22Rv1 (cell line): ENCODE results near the gene CYP27C1.

Experiments used
- CTCF ChIP-seq: fragments of 450-650 bp; IDR thresholded peaks from 2 replicates; pipeline ENCODE4 v1.5.1; 2017; ENCODE audit warnings: mild to moderate bottlenecking
- ZFX ChIP-seq: fragments of 450-650 bp; IDR thresholded peaks from 2 replicates; pipeline ENCODE4 v1.6.1; 2017; ENCODE audit warnings: antibody characterized with exemption, borderline replicate concordance

- TF ChIP-seq CTCF: no peak
- no peak for TF ChIP-seq ZFX
Observed at GRCh38 chr2:127146071-127146725, 73.9 kb downstream of the CYP27C1 start.
